Type B pancreatic cell (in vitro differentiated cells): ENCODE measurements around the gene DOCK2. TPM values are rescaled to one million over a fixed set of nuclear protein-coding genes. Genes with fewer than 3 reads are reported as not detected.

Experiments
- DNase-seq: peaks from one replicate; pipeline ENCODE4 v3.0.0; 2021; ENCODE audit warnings: mixed read lengths; ENCODE audit not compliant: unreplicated experiment; ENCODE audit errors: extremely low spot score
- H3K27ac Mint-ChIP-seq: 2 replicates; pipeline ENCODE4 v1.8.0; 2021; ENCODE audit warnings: mild to moderate bottlenecking, mixed read lengths
- H3K27me3 Mint-ChIP-seq: 2 replicates; pipeline ENCODE4 v1.8.0; 2021; ENCODE audit warnings: mixed read lengths
- H3K36me3 Mint-ChIP-seq: 2 replicates; pipeline ENCODE4 v1.8.0; 2021; ENCODE audit warnings: mixed read lengths
- H3K4me1 Mint-ChIP-seq: one replicate; pipeline ENCODE4 v1.8.0; 2021; ENCODE audit warnings: mixed read lengths; ENCODE audit not compliant: unreplicated experiment
- H3K4me3 Mint-ChIP-seq: 2 replicates; pipeline ENCODE4 v1.8.0; 2021; ENCODE audit warnings: mild to moderate bottlenecking, mixed read lengths
- H3K9me3 Mint-ChIP-seq: 2 replicates; pipeline ENCODE4 v1.8.0; 2021; ENCODE audit warnings: mixed read lengths
- CTCF ChIP-seq: fragments of 200-600 bp; sonication (generic); conservative IDR thresholded peaks from 2 replicates; pipeline ENCODE4 v1.5.0; 2021; ENCODE audit warnings: antibody characterized with exemption, mild to moderate bottlenecking
- total RNA-seq: library from RNA; stranded (reverse); gene quantifications from 2 replicates; pipeline ENCODE4 v1.2.1, GENCODE V29; 2021; ENCODE audit warnings: low replicate concordance

DOCK2 gene
- total RNA-seq, 1 donor from 2014 or later = 0.82 TPM

DNA sequence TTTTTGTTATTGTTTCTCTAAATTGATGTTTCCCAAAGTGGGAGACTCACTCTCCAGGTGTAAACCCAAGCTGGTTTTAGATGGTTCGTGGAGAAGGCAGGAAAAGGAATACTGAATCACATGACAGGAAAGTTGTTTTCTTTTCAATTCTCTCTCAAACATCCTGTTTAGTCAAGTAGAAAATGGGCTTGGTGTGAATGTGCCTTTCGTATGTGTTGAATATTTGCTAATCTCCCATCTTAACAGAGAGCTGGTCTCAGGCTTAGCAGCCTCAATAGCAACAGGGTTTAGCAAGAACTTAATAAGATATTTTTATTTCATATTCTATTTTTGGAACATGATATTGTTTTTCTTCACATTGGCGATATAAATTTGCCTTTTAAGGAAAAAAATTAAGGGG, 223.5 kb downstream of the DOCK2 start:
- no peak overlapping the region for H3K4me3 Mint-ChIP-seq
- no peak for DNase-seq
- peaks cover 29% of the 10 kb centered on the region for H3K27me3 Mint-ChIP-seq
- H3K27ac Mint-ChIP-seq = no peak overlapping the region
- no peaks in the 10 kb centered on the region for H3K36me3 Mint-ChIP-seq
- no peaks in the 10 kb centered on the region for H3K9me3 Mint-ChIP-seq
- H3K4me1 Mint-ChIP-seq = no peaks in the 10 kb centered on the region
- TF ChIP-seq CTCF = no peak

DNA sequence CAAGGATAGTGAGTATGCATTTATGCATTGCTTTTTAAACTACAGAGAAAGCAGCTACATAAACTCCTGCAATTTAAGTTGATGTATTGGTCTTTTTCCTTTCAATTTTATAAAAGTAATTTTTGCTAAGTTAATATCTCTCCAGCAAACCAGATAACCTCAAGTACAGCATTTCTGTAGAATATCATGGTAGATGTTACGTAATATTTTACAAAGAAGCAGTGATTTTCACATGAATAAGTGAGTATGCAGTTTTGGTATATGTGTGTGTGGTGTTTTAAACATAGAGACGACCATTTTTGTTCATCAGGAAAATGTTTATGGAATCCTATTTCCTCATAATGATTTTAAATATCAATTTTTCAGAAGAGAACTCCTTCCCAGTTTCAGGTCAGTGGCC, 224.4 kb downstream of the DOCK2 start:
- no peak overlapping the region for H3K4me3 Mint-ChIP-seq
- H3K36me3 Mint-ChIP-seq = no peaks in the 10 kb centered on the region
- no peaks in the 10 kb centered on the region for H3K4me1 Mint-ChIP-seq
- no peak for TF ChIP-seq CTCF
- no peak overlapping the region for H3K27ac Mint-ChIP-seq
- peaks cover 26% of the 10 kb centered on the region for H3K27me3 Mint-ChIP-seq
- H3K9me3 Mint-ChIP-seq = no peaks in the 10 kb centered on the region
- no peak for DNase-seq

GRCh38 chr5:169861934-169862333, 224.9 kb downstream of the DOCK2 start:
- H3K9me3 Mint-ChIP-seq = no peaks in the 10 kb centered on the region
- DNase-seq = no peak
- peaks cover 26% of the 10 kb centered on the region for H3K27me3 Mint-ChIP-seq
- H3K27ac Mint-ChIP-seq = no peak overlapping the region
- H3K4me1 Mint-ChIP-seq = no peaks in the 10 kb centered on the region
- no peaks in the 10 kb centered on the region for H3K36me3 Mint-ChIP-seq
- no peak for TF ChIP-seq CTCF
- no peak overlapping the region for H3K4me3 Mint-ChIP-seq

DNA sequence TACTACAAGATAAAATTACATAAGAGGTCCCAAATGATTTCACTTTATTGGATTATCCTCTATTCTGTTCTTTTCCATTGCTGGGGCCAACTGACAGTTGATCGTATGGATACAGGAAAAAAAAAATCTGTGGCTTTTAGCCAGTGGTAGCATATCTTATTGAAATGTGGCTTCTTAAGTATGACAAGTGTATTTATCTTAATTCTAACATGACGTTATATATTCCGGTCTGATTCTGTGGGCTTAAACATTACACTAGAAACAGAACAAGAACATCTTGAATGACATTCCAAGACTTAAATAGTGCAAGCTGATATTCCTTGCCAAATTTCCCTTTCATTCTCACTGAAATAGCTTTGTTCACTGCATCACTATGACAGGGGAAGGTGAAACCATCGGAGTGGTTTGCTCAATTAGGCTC, 225.3 kb downstream of the DOCK2 start:
- H3K4me3 Mint-ChIP-seq = no peak overlapping the region
- no peak for TF ChIP-seq CTCF
- DNase-seq = no peak
- no peaks in the 10 kb centered on the region for H3K36me3 Mint-ChIP-seq
- peaks cover 27% of the 10 kb centered on the region for H3K27me3 Mint-ChIP-seq
- H3K9me3 Mint-ChIP-seq = no peaks in the 10 kb centered on the region
- H3K27ac Mint-ChIP-seq = no peak overlapping the region
- H3K4me1 Mint-ChIP-seq = no peaks in the 10 kb centered on the region

DNA sequence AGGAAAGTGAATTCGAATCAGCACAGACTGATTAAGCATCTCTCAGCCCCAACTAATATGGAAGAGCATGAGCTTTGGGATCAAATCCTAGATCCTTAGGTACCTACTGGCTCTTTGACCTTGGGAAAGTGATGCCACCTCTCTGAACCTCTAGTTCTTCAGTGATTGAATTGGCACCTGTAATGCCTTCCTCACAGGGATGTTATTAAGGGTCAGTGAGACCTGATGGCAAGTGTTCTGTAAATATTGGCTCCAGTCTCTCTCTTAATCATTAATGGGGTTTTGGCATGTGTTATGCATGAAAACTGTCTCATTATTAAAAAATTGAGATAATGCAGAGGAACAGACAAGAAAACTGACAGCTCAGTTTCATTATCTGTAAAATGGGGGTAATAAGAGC, 227.4 kb downstream of the DOCK2 start:
- Mint-ChIP-seq H3K27me3 (peaks cover 20% of the 10 kb centered on the region), H3K4me3 (no peak overlapping the region), H3K36me3 (no peaks in the 10 kb centered on the region), H3K4me1 (peaks cover 5% of the 10 kb centered on the region), H3K27ac (no peak overlapping the region), H3K9me3 (no peaks in the 10 kb centered on the region)
- TF ChIP-seq CTCF = no peak
- no peak for DNase-seq

- no peak overlapping the region for H3K4me3 Mint-ChIP-seq
- H3K9me3 Mint-ChIP-seq = no peaks in the 10 kb centered on the region
- H3K27ac Mint-ChIP-seq = no peak overlapping the region
- peaks cover 17% of the 10 kb centered on the region for H3K4me1 Mint-ChIP-seq
- TF ChIP-seq CTCF = no peak
- no peak for DNase-seq
- H3K27me3 Mint-ChIP-seq = peaks cover 21% of the 10 kb centered on the region
- no peaks in the 10 kb centered on the region for H3K36me3 Mint-ChIP-seq
These were observed 230.3 kb downstream of the DOCK2 start for GRCh38 chr5:169867347-169867746.
